Activated T-cell treated with anti-CD3 and anti-CD28 coated beads, Interleukin-2, amount 50 U/mL, for 24 hours (primary cell): Measurements from ENCODE around the gene LINS1.

Experiments used
- DNase-seq: peaks from one replicate; pipeline ENCODE4 v3.0.0-alpha.2; 2020
- H3K27ac Mint-ChIP-seq: 2 replicates; pipeline ENCODE4 v1.8.0; 2020; ENCODE audit warnings: mild to moderate bottlenecking, mixed read lengths
- H3K27me3 Mint-ChIP-seq: 2 replicates; pipeline ENCODE4 v1.8.0; 2020; ENCODE audit warnings: mixed read lengths
- H3K36me3 Mint-ChIP-seq: 2 replicates; pipeline ENCODE4 v1.8.0; 2020; ENCODE audit warnings: low read depth, mixed read lengths
- H3K4me1 Mint-ChIP-seq: 2 replicates; pipeline ENCODE4 v1.8.0; 2020; ENCODE audit warnings: low read depth, mixed read lengths
- H3K4me3 Mint-ChIP-seq: 2 replicates; pipeline ENCODE4 v1.8.0; 2020; ENCODE audit warnings: mild to moderate bottlenecking, moderate library complexity, mixed read lengths
- H3K9me3 Mint-ChIP-seq: 2 replicates; pipeline ENCODE4 v1.8.0; 2020; ENCODE audit warnings: mixed read lengths

The LINS1 gene

GRCh38 chr15:100553468-100553867, 48.5 kb downstream of the LINS1 start:
- Mint-ChIP-seq H3K4me1 (no peaks in the 10 kb centered on the region), H3K9me3 (no peaks in the 10 kb centered on the region), H3K27ac (peak overlapping the region; percentile 33), H3K4me3 (no peak overlapping the region), H3K27me3 (no peaks in the 10 kb centered on the region), H3K36me3 (peaks cover 51% of the 10 kb centered on the region)
- DNase-seq = no peak

GRCh38 chr15:100547961-100548360, 54.0 kb downstream of the LINS1 start:
- no peak overlapping the region for H3K4me3 Mint-ChIP-seq
- DNase-seq = no peak
- H3K27ac Mint-ChIP-seq = no peak overlapping the region
- peaks cover 7% of the 10 kb centered on the region for H3K4me1 Mint-ChIP-seq
- H3K9me3 Mint-ChIP-seq = no peaks in the 10 kb centered on the region
- no peaks in the 10 kb centered on the region for H3K27me3 Mint-ChIP-seq
- H3K36me3 Mint-ChIP-seq = peaks cover 31% of the 10 kb centered on the region

GRCh38 chr15:100544946-100545345, 57.0 kb downstream of the LINS1 start:
- Mint-ChIP-seq H3K27ac (no peak overlapping the region), H3K27me3 (no peaks in the 10 kb centered on the region), H3K4me3 (no peak overlapping the region)

GRCh38 chr15:100544338-100544841, 57.6 kb downstream of the LINS1 start:
- H3K9me3 Mint-ChIP-seq = no peaks in the 10 kb centered on the region
- DNase-seq = no peak
- H3K27ac Mint-ChIP-seq = no peak overlapping the region
- H3K36me3 Mint-ChIP-seq = no peaks in the 10 kb centered on the region
- H3K4me3 Mint-ChIP-seq = no peak overlapping the region
- no peaks in the 10 kb centered on the region for H3K27me3 Mint-ChIP-seq
- H3K4me1 Mint-ChIP-seq = peaks cover 7% of the 10 kb centered on the region

More at GRCh38 chr15:100544946-100545345, 57.0 kb downstream of the LINS1 start:
- Mint-ChIP-seq H3K36me3 (peaks cover 4% of the 10 kb centered on the region), H3K9me3 (no peaks in the 10 kb centered on the region), H3K4me1 (peaks cover 7% of the 10 kb centered on the region)
- DNase-seq = no peak

GRCh38 chr15:100542290-100542689, 59.7 kb downstream of the LINS1 start:
- Mint-ChIP-seq H3K27ac (no peak overlapping the region), H3K4me3 (no peak overlapping the region), H3K4me1 (peaks cover 7% of the 10 kb centered on the region), H3K9me3 (no peaks in the 10 kb centered on the region), H3K36me3 (peaks cover 3% of the 10 kb centered on the region), H3K27me3 (no peaks in the 10 kb centered on the region)
- DNase-seq = no peak

GRCh38 chr15:100537331-100537730, 64.7 kb downstream of the LINS1 start:
- Mint-ChIP-seq H3K4me3 (no peak overlapping the region), H3K27ac (no peak overlapping the region), H3K27me3 (no peaks in the 10 kb centered on the region), H3K4me1 (no peaks in the 10 kb centered on the region), H3K9me3 (no peaks in the 10 kb centered on the region), H3K36me3 (peaks cover 3% of the 10 kb centered on the region)
- no peak for DNase-seq

- H3K27me3 Mint-ChIP-seq = no peaks in the 10 kb centered on the region
- H3K4me1 Mint-ChIP-seq = no peaks in the 10 kb centered on the region
- no peaks in the 10 kb centered on the region for H3K9me3 Mint-ChIP-seq
- H3K36me3 Mint-ChIP-seq = peaks cover 3% of the 10 kb centered on the region
- no peak overlapping the region for H3K27ac Mint-ChIP-seq
- no peak overlapping the region for H3K4me3 Mint-ChIP-seq
- DNase-seq = no peak
Measured at GRCh38 chr15:100536733-100537132, 65.3 kb downstream of the LINS1 start.

- Mint-ChIP-seq H3K4me3 (no peak overlapping the region), H3K9me3 (no peaks in the 10 kb centered on the region), H3K27ac (no peak overlapping the region), H3K36me3 (peaks cover 1% of the 10 kb centered on the region), H3K4me1 (peaks cover 10% of the 10 kb centered on the region), H3K27me3 (no peaks in the 10 kb centered on the region)
- no peak for DNase-seq
Measured at GRCh38 chr15:100533886-100534285, 68.1 kb downstream of the LINS1 start.

GRCh38 chr15:100531823-100532327, 70.1 kb downstream of the LINS1 start:
- Mint-ChIP-seq H3K27ac (no peak overlapping the region), H3K4me1 (peaks cover 10% of the 10 kb centered on the region), H3K27me3 (no peaks in the 10 kb centered on the region), H3K4me3 (no peak overlapping the region), H3K9me3 (no peaks in the 10 kb centered on the region), H3K36me3 (no peaks in the 10 kb centered on the region)
- no peak for DNase-seq

GRCh38 chr15:100531204-100531603, 70.8 kb downstream of the LINS1 start:
- H3K36me3 Mint-ChIP-seq = no peaks in the 10 kb centered on the region
- H3K27ac Mint-ChIP-seq = no peak overlapping the region
- no peaks in the 10 kb centered on the region for H3K27me3 Mint-ChIP-seq
- H3K4me3 Mint-ChIP-seq = no peak overlapping the region
- no peaks in the 10 kb centered on the region for H3K9me3 Mint-ChIP-seq
- no peak for DNase-seq
- H3K4me1 Mint-ChIP-seq = peaks cover 10% of the 10 kb centered on the region

- H3K9me3 Mint-ChIP-seq = no peaks in the 10 kb centered on the region
- no peak for DNase-seq
- peaks cover 10% of the 10 kb centered on the region for H3K4me1 Mint-ChIP-seq
- H3K27ac Mint-ChIP-seq = no peak overlapping the region
- no peaks in the 10 kb centered on the region for H3K27me3 Mint-ChIP-seq
- no peaks in the 10 kb centered on the region for H3K36me3 Mint-ChIP-seq
- H3K4me3 Mint-ChIP-seq = no peak overlapping the region
Measured at GRCh38 chr15:100529556-100529955, 72.4 kb downstream of the LINS1 start.

- H3K9me3 Mint-ChIP-seq = no peaks in the 10 kb centered on the region
- no peaks in the 10 kb centered on the region for H3K27me3 Mint-ChIP-seq
- H3K4me3 Mint-ChIP-seq = no peak within 1 kb of the TSS
- no peak within 1 kb of the TSS for H3K27ac Mint-ChIP-seq
- peaks cover 10% of the 10 kb centered on the region for H3K4me1 Mint-ChIP-seq
- no peaks in the 10 kb centered on the region for H3K36me3 Mint-ChIP-seq
- DNase-seq = no peak
Measured at GRCh38 chr15:100528833-100529428, 73.1 kb downstream of the LINS1 start, which contains the start of gene CERS3. CERS3 (minus strand) TSS chr15:100528950; CDS start chr15:100501849, 27,101 bp downstream.

GRCh38 chr15:100526027-100526481, 75.9 kb downstream of the LINS1 start:
- peaks cover 4% of the 10 kb centered on the region for H3K9me3 Mint-ChIP-seq
- peaks cover 14% of the 10 kb centered on the region for H3K4me1 Mint-ChIP-seq
- no peak overlapping the region for H3K4me3 Mint-ChIP-seq
- H3K27ac Mint-ChIP-seq = no peak overlapping the region
- DNase-seq = no peak
- H3K27me3 Mint-ChIP-seq = no peaks in the 10 kb centered on the region
- no peaks in the 10 kb centered on the region for H3K36me3 Mint-ChIP-seq

- H3K27ac Mint-ChIP-seq = no peak overlapping the region
- H3K4me1 Mint-ChIP-seq = peaks cover 20% of the 10 kb centered on the region
- H3K36me3 Mint-ChIP-seq = no peaks in the 10 kb centered on the region
- no peak for DNase-seq
- peaks cover 4% of the 10 kb centered on the region for H3K9me3 Mint-ChIP-seq
- H3K4me3 Mint-ChIP-seq = no peak overlapping the region
- H3K27me3 Mint-ChIP-seq = no peaks in the 10 kb centered on the region
Measured at GRCh38 chr15:100525436-100525835, 76.5 kb downstream of the LINS1 start.

GRCh38 chr15:100524326-100524725, 77.7 kb downstream of the LINS1 start:
- Mint-ChIP-seq H3K4me1 (peaks cover 19% of the 10 kb centered on the region), H3K27me3 (no peaks in the 10 kb centered on the region), H3K27ac (no peak overlapping the region), H3K9me3 (peaks cover 4% of the 10 kb centered on the region), H3K4me3 (no peak overlapping the region), H3K36me3 (no peaks in the 10 kb centered on the region)
- DNase-seq = no peak
